ENCODE results near the gene SDK1.

The SDK1 gene

DNA sequence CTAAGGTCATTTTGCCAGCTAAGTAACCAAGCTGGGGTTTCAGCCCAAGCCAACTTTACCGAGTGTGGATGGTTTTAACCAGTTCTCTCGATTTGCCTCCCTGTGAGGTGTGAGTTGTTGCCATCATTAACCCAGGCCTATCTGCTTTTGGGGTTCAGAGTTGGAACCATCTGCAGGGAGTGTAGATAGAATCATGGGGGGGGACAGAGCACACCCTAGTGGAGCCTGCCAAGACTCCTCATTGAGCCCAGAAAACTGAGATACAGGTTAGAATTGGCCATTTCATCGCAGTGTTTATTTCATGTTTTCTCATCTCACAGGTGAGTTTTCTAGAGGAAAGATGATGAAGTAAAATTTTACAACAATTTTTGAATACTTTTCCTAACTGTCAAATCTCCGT is 133.6 kb downstream of the SDK1 start:
- Histone ChIP-seq H2AFZ (ENCODE audit: low read length) (no peak overlapping the region), H2BK12ac (ENCODE audit: low read length) (no peak overlapping the region), H3K9me3 (replicated peaks in 1 of 2; ENCODE audit: control insufficient read depth in 2 of 2, insufficient read depth in 1 of 2, low read depth in 1 of 2, low read length in 2 of 2) (no peaks in the 10 kb centered on the region), H3K4me1 (ENCODE audit: control insufficient read depth in 2 of 2, insufficient read depth in 1 of 2, low read depth in 1 of 2, low read length in 2 of 2) (peaks cover 3 to 11% of the 10 kb centered on the region in 2 donors), H3K4me3 (ENCODE audit: low read length in 2 of 2) (no peak overlapping the region), H2BK120ac (ENCODE audit: low read depth, low read length) (no peak overlapping the region), H3K9ac (ENCODE audit: low read depth, low read length, poor library complexity) (no peak overlapping the region), H2BK5ac (ENCODE audit: low read length) (no peak overlapping the region), H4K8ac (ENCODE audit: low read depth, low read length) (no peak overlapping the region), H3K4ac (ENCODE audit: low read length) (no peak overlapping the region), H3K14ac (ENCODE audit: low read length) (no peak overlapping the region), H3K79me1 (ENCODE audit: low read depth, low read length) (no peaks in the 10 kb centered on the region), H3K23ac (ENCODE audit: low read depth, low read length, poor library complexity) (no peak overlapping the region), H3K4me2 (ENCODE audit: insufficient read depth, low read length, poor library complexity, severe bottlenecking) (no peak overlapping the region), H3K36me3 (replicated peaks in 1 of 2; ENCODE audit: control insufficient read depth in 2 of 2, insufficient read depth in 2 of 2, low read length in 2 of 2) (no peaks in the 10 kb centered on the region), H2BK15ac (ENCODE audit: low read length) (no peak overlapping the region), H2AK5ac (ENCODE audit: low read depth, low read length) (no peak overlapping the region), H3K27me3 (ENCODE audit: control insufficient read depth in 3 of 3, insufficient read depth in 3 of 3, low read depth in 1 of 3, low read length in 3 of 3) (no peaks in the 10 kb centered on the region), H3K18ac (ENCODE audit: low read length) (no peak overlapping the region), H3K27ac (replicated peaks; ENCODE audit: low read length) (no peak overlapping the region), H4K91ac (ENCODE audit: low read depth, low read length, poor library complexity) (no peak overlapping the region)
- DNase-seq (ENCODE audit: low spot score): no peak
- WGBS, 2 donors (ENCODE audit: extremely low coverage in 2 of 2, insufficient read length in 2 of 2, insufficient replicate concordance in 1 of 2): no CpG with 5 or more reads among the region's 4 CpGs

DNA sequence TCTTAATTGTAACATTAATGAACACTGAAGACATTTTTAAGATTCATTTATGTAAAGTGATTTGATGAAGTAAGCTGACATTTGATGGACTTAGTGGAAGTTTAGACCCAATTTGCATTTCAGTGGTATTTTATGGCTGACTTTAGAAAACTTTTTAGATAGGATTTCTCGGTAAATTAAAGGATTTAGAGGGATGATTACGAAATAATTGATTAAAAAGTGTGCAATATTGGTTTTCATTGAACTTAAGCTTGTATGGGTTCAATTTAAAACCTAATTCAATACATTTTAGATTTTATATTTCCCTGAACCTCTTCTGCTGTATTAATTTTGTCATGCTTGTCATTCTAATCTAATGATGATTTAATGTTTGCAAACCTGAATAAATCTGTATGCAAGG is 135.1 kb downstream of the SDK1 start:
- H2BK5ac ChIP-seq (ENCODE audit: low read length): no peak overlapping the region
- no peaks in the 10 kb centered on the region for H3K27me3 ChIP-seq (ENCODE audit: control insufficient read depth in 3 of 3, insufficient read depth in 3 of 3, low read depth in 1 of 3, low read length in 3 of 3)
- no peak overlapping the region for H4K91ac ChIP-seq (ENCODE audit: low read depth, low read length, poor library complexity)
- no peak overlapping the region for H3K4ac ChIP-seq (ENCODE audit: low read length)
- no peak overlapping the region for H2BK12ac ChIP-seq (ENCODE audit: low read length)
- peaks cover 0 to 3% of the 10 kb centered on the region in 2 donors for H3K4me1 ChIP-seq (ENCODE audit: control insufficient read depth in 2 of 2, insufficient read depth in 1 of 2, low read depth in 1 of 2, low read length in 2 of 2)
- no peak overlapping the region for H3K4me3 ChIP-seq (ENCODE audit: low read length in 2 of 2)
- H4K8ac ChIP-seq (ENCODE audit: low read depth, low read length): no peak overlapping the region
- H3K36me3 ChIP-seq (replicated peaks in 1 of 2; ENCODE audit: control insufficient read depth in 2 of 2, insufficient read depth in 2 of 2, low read length in 2 of 2): no peaks in the 10 kb centered on the region
- no peak overlapping the region for H3K27ac ChIP-seq (replicated peaks; ENCODE audit: low read length)
- no peak overlapping the region for H2AK5ac ChIP-seq (ENCODE audit: low read depth, low read length)
- H3K79me1 ChIP-seq (ENCODE audit: low read depth, low read length): no peaks in the 10 kb centered on the region
- no peak overlapping the region for H2BK120ac ChIP-seq (ENCODE audit: low read depth, low read length)
- no peak overlapping the region for H3K18ac ChIP-seq (ENCODE audit: low read length)
- H3K9ac ChIP-seq (ENCODE audit: low read depth, low read length, poor library complexity): no peak overlapping the region
- no peak overlapping the region for H2AFZ ChIP-seq (ENCODE audit: low read length)
- no peak overlapping the region for H3K14ac ChIP-seq (ENCODE audit: low read length)
- no peak overlapping the region for H3K4me2 ChIP-seq (ENCODE audit: insufficient read depth, low read length, poor library complexity, severe bottlenecking)
- WGBS, 2 donors (ENCODE audit: extremely low coverage in 2 of 2, insufficient read length in 2 of 2, insufficient replicate concordance in 1 of 2): 100% methylated on average over 2 of the region's 2 CpGs; no CpG with 5 or more reads in 1 of the 2 donors
- no peak overlapping the region for H2BK15ac ChIP-seq (ENCODE audit: low read length)
- no peak overlapping the region for H3K23ac ChIP-seq (ENCODE audit: low read depth, low read length, poor library complexity)
- no peak for DNase-seq (ENCODE audit: low spot score)
- H3K9me3 ChIP-seq (replicated peaks in 1 of 2; ENCODE audit: control insufficient read depth in 2 of 2, insufficient read depth in 1 of 2, low read depth in 1 of 2, low read length in 2 of 2): no peaks in the 10 kb centered on the region

DNA sequence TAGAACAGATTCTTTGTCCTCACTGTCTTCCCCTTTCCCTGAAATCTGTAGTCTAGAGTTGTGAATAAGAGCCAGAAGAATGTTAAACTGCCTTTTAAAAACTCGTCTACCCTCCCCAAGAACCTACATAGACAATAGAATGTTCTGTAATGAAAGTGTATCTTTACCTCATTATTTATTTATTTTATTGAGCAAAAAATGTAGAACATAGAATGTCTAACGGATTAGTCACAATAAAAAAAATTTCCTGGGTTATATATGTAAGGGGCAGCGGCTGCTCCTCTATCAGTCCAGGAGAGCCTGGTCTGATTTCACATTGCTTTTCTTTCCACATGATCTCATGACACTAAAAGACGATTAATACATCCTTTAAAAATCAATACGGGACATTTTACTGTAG is 135.7 kb downstream of the SDK1 start:
- Histone ChIP-seq H3K4me2 (ENCODE audit: insufficient read depth, low read length, poor library complexity, severe bottlenecking) (no peak overlapping the region), H3K14ac (ENCODE audit: low read length) (no peak overlapping the region), H3K36me3 (replicated peaks in 1 of 2; ENCODE audit: control insufficient read depth in 2 of 2, insufficient read depth in 2 of 2, low read length in 2 of 2) (no peaks in the 10 kb centered on the region), H3K9ac (ENCODE audit: low read depth, low read length, poor library complexity) (no peak overlapping the region), H3K4ac (ENCODE audit: low read length) (no peak overlapping the region), H4K8ac (ENCODE audit: low read depth, low read length) (no peak overlapping the region), H3K4me1 (ENCODE audit: control insufficient read depth in 2 of 2, insufficient read depth in 1 of 2, low read depth in 1 of 2, low read length in 2 of 2) (peaks cover 0 to 3% of the 10 kb centered on the region in 2 donors), H2AFZ (ENCODE audit: low read length) (no peak overlapping the region), H2BK5ac (ENCODE audit: low read length) (no peak overlapping the region), H3K9me3 (replicated peaks in 1 of 2; ENCODE audit: control insufficient read depth in 2 of 2, insufficient read depth in 1 of 2, low read depth in 1 of 2, low read length in 2 of 2) (no peaks in the 10 kb centered on the region), H3K23ac (ENCODE audit: low read depth, low read length, poor library complexity) (no peak overlapping the region), H2AK5ac (ENCODE audit: low read depth, low read length) (no peak overlapping the region), H3K27ac (replicated peaks; ENCODE audit: low read length) (no peak overlapping the region), H3K27me3 (ENCODE audit: control insufficient read depth in 3 of 3, insufficient read depth in 3 of 3, low read depth in 1 of 3, low read length in 3 of 3) (no peaks in the 10 kb centered on the region), H2BK120ac (ENCODE audit: low read depth, low read length) (no peak overlapping the region), H3K4me3 (ENCODE audit: low read length in 2 of 2) (no peak overlapping the region), H3K79me1 (ENCODE audit: low read depth, low read length) (no peaks in the 10 kb centered on the region), H4K91ac (ENCODE audit: low read depth, low read length, poor library complexity) (no peak overlapping the region), H2BK15ac (ENCODE audit: low read length) (no peak overlapping the region), H3K18ac (ENCODE audit: low read length) (no peak overlapping the region), H2BK12ac (ENCODE audit: low read length) (no peak overlapping the region)
- no peak for DNase-seq (ENCODE audit: low spot score)
- no CpG with 5 or more reads among the region's 5 CpGs for WGBS, 2 donors (ENCODE audit: extremely low coverage in 2 of 2, insufficient read length in 2 of 2, insufficient replicate concordance in 1 of 2)

DNA sequence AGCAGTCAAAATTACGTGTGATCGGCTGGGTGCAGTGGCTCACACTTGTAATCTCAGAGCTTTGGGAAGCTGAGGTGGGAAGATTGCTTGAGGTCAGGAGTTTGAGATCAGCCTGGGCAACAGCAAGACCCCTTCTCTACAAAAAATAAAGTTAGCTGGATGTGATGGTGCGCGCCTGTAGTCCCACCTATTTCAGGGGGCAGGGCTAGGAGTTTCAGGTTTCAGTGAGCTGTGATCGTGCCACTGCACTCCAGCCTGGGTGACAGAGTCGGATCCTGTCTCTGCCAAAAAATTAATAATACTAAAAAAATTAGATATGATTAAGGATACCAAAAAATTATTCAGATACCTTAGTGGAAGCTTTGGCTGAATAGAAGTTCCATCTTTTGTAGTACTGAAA is 136.4 kb downstream of the SDK1 start:
- no peak overlapping the region for H3K9ac ChIP-seq (ENCODE audit: low read depth, low read length, poor library complexity)
- no peak overlapping the region for H3K27ac ChIP-seq (replicated peaks; ENCODE audit: low read length)
- no peak overlapping the region for H2BK12ac ChIP-seq (ENCODE audit: low read length)
- H3K4ac ChIP-seq (ENCODE audit: low read length): no peak overlapping the region
- no peaks in the 10 kb centered on the region for H3K79me1 ChIP-seq (ENCODE audit: low read depth, low read length)
- no peak overlapping the region for H2BK120ac ChIP-seq (ENCODE audit: low read depth, low read length)
- no peak overlapping the region for H2BK15ac ChIP-seq (ENCODE audit: low read length)
- no peak for DNase-seq (ENCODE audit: low spot score)
- no peaks in the 10 kb centered on the region for H3K9me3 ChIP-seq (replicated peaks in 1 of 2; ENCODE audit: control insufficient read depth in 2 of 2, insufficient read depth in 1 of 2, low read depth in 1 of 2, low read length in 2 of 2)
- peaks cover 0 to 3% of the 10 kb centered on the region in 2 donors for H3K4me1 ChIP-seq (ENCODE audit: control insufficient read depth in 2 of 2, insufficient read depth in 1 of 2, low read depth in 1 of 2, low read length in 2 of 2)
- no peak overlapping the region for H4K91ac ChIP-seq (ENCODE audit: low read depth, low read length, poor library complexity)
- no peak overlapping the region for H4K8ac ChIP-seq (ENCODE audit: low read depth, low read length)
- WGBS, 2 donors (ENCODE audit: extremely low coverage in 2 of 2, insufficient read length in 2 of 2, insufficient replicate concordance in 1 of 2): no CpG with 5 or more reads among the region's 6 CpGs
- no peak overlapping the region for H3K4me3 ChIP-seq (ENCODE audit: low read length in 2 of 2)
- H3K14ac ChIP-seq (ENCODE audit: low read length): no peak overlapping the region
- H3K18ac ChIP-seq (ENCODE audit: low read length): no peak overlapping the region
- H3K23ac ChIP-seq (ENCODE audit: low read depth, low read length, poor library complexity): no peak overlapping the region
- H2AFZ ChIP-seq (ENCODE audit: low read length): no peak overlapping the region
- no peak overlapping the region for H2BK5ac ChIP-seq (ENCODE audit: low read length)
- no peak overlapping the region for H2AK5ac ChIP-seq (ENCODE audit: low read depth, low read length)
- H3K36me3 ChIP-seq (replicated peaks in 1 of 2; ENCODE audit: control insufficient read depth in 2 of 2, insufficient read depth in 2 of 2, low read length in 2 of 2): no peaks in the 10 kb centered on the region
- H3K27me3 ChIP-seq (ENCODE audit: control insufficient read depth in 3 of 3, insufficient read depth in 3 of 3, low read depth in 1 of 3, low read length in 3 of 3): no peaks in the 10 kb centered on the region
- H3K4me2 ChIP-seq (ENCODE audit: insufficient read depth, low read length, poor library complexity, severe bottlenecking): peak overlapping the region; percentile 22
